T-helper 17 cell (primary cell): Measurements from ENCODE around the gene ATP13A1. TPM values are rescaled to one million over a fixed set of nuclear protein-coding genes. Genes with fewer than 3 reads are reported as not detected.
"Not testable (repeated sequence)": the region's sequence is repeated elsewhere in the genome, so short reads cannot be mapped to it uniquely, and the experiment has no call there.

ENCODE experiments used
- ATAC-seq: fragments of 150-1000 bp; cut with Tn5 transposase; 2 replicates; pipeline ENCODE4 v1.10.0; 2021; ENCODE audit warnings: mild to moderate bottlenecking, moderate library complexity
- DNase-seq, 3 donors: peaks; one replicate each; pipeline versions ENCODE4 v3.0.0 to v3.0.0-alpha.2; 2020 to 2021
- H3K9me3 ChIP-seq: one replicate; pipeline ENCODE4 v1.7.0; 2013; ENCODE audit warnings: low read length, mild to moderate bottlenecking; ENCODE audit not compliant: control insufficient read depth, poor library complexity, severe bottlenecking
- H3K27ac Mint-ChIP-seq: one replicate; pipeline ENCODE4 v1.8.0; 2022; ENCODE audit warnings: mild to moderate bottlenecking, moderate library complexity, mixed read lengths
- H3K27me3 Mint-ChIP-seq: one replicate; pipeline ENCODE4 v1.8.0; 2022; ENCODE audit warnings: mixed read lengths
- H3K36me3 Mint-ChIP-seq: one replicate; pipeline ENCODE4 v1.8.0; 2022; ENCODE audit warnings: low read depth, mixed read lengths
- H3K4me1 Mint-ChIP-seq: one replicate; pipeline ENCODE4 v1.8.0; 2022; ENCODE audit warnings: mild to moderate bottlenecking, mixed read lengths
- H3K4me3 Mint-ChIP-seq: one replicate; pipeline ENCODE4 v1.8.0; 2022; ENCODE audit warnings: mild to moderate bottlenecking, moderate library complexity, mixed read lengths
- total RNA-seq, 4 donors: library from RNA in 2 of 4; stranded (reverse) in 2 of 4; gene quantifications; one replicate each; pipeline ENCODE4 v1.2.3 and lab custom pipeline; 2022 to 2026

Gene ATP13A1
- total RNA-seq (10 to 100 TPM; 91.4 to 98.8 TPM), total RNA-seq (lab: John Stamatoyannopoulos, UW) (63.2 to 79.0 reads per million in 2 donors)

DNA sequence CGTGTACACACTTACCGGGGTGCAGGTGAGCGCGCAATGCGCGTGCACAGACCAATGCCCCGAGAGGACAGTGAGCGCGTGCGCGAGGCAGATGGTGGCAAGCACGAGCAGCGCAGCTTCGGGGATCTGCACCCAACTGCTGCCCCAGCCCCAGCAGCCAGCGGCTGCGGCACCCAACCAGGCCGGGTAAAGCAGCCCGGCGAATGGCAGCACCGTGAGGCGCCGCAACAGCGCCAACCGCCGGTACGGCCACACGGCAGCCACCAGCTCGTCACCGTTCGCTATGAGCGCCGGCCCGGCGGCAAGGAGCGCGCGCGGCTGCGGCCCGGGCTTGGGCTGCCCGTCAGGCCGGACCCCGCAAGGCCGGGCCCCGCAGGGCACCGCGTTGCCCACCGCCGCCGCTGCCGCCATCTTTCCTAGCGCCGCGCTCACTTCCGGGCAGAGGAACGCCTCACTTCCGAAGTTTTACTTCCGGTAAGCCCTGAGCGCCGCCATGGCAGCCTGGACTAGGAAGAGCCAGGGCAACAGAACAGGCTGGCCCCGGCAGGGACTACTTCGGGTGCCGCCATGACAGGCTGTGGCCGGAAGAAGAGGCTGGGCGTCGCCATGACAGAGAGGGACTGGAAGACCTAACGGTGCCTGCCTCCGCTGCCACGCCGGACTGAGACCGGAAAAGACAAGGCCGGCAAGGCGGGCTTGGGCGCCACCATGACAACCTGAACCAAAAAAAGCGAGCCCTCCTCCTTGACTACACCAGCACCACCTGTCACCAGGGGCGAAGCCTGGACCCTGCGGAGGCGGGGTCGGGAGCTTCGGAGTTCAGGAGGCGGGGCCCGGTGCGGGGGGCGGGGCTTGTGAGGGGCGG lies at the start of gene ATP13A1:
TSS of gene ATP13A1 (minus strand) at position 421 of the 865 bp plus-strand sequence. CDS start at position 411, 10 bp downstream.
- H3K9me3 ChIP-seq = no peaks in the 10 kb centered on the region
- Mint-ChIP-seq H3K4me1 (peaks cover 32% of the 10 kb centered on the region), H3K27ac (peak within 1 kb of the TSS; percentile 92), H3K27me3 (no peaks in the 10 kb centered on the region), H3K4me3 (peak within 1 kb of the TSS; percentile 86), H3K36me3 (no peaks in the 10 kb centered on the region)
- ATAC-seq (peak; percentile 83), DNase-seq (peak; percentile 84 to 91 (median 87))

DNA sequence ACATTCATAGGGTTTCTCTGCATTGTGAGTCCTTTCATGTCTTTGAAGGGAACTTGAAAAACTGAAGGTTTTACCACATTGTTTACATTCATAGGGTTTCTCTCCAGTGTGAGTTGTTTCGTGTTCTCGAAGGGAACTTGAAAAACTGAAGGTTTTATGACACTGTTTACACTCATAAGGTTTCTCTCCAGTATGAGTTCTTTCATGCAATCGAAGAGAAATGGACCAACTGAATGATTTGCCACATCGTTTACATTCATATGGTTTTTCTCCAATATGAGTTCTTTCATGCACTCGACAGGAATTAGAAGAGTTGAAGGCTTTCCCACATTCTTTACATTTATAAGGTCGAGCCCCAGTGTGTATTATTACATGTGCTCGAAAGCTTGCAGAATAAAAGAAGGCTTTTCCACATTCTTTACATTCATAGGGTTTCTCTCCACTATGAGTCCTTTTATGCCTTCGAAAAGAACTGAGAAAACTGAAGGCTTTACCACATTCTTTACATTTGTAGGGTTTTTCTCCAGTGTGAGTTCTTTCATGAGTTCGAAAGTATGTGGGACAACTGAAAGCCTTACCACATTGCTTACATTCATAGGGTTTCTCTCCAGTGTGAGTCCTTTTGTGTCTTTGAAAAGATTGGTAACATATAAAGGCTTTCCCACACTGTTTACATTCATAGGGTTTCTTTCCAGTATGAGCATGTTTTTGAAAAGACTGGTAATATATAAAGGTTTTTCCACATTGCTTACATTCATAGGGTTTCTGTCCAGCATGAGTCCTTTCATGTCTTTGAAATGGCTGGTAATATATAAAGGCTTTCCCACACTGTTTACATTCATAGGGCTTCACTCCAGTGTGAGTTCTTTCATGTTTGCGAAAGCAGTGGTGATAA lies 48.7 kb upstream of the ATP13A1 start:
- DNase-seq = no peak
- Mint-ChIP-seq H3K4me1 (no peaks in the 10 kb centered on the region), H3K36me3 (peaks cover 8% of the 10 kb centered on the region), H3K27ac (peak overlapping the region; percentile 30), H3K27me3 (no peaks in the 10 kb centered on the region), H3K4me3 (peak overlapping the region; percentile 22)
- ATAC-seq = no peak
- H3K9me3 ChIP-seq = peaks cover 77% of the 10 kb centered on the region

DNA sequence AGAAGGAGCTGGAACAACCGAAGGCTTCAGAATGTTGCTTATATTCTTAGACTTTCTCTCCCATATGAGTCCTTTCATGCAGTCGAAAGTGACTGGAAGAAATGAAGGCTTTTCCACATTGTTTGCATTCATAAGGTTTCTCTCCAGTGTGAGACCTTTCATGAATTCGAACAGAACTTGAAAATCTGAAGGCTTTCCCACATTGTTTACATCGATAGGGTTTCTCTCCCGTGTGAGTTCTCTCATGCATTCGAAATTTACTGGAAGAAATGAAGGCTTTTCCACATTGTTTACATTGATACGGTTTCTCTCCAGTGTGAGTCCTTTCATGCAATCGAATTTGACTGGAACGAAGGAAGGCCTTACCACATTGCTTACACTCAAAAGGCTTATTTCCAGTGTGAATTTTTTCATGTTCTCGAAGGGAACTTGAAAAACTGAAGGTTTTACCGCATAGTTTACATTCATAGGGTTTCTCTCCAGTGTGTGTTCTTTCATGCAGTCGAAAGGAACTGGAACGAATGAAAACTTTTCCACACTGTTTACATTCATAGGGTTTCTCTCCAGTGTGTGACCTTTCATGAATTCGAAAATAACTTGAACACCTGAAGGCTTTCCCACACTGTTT lies 47.9 kb upstream of the ATP13A1 start:
- no peak for ATAC-seq
- peak overlapping the region; percentile 22 for H3K4me3 Mint-ChIP-seq

DNA sequence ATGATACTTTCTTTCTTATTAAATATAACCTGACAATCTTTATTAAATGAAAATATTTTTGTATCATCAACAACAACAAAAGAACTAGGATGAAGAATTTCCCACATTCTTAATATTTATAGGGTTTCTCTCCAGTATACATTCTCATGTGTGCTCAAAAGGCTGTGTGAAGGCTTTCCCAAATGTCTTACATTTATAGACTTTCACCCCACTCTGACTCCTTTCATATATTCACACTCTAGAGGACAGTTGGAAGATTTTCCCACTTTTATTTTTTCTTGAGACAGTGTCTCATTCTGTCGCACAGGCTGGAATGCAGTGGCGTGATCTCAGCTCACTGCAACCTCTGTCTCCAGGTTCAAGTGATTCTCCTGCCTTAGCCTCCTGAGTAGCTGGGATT lies 47.0 kb upstream of the ATP13A1 start:
- DNase-seq = no peak
- peaks cover 8% of the 10 kb centered on the region for H3K36me3 Mint-ChIP-seq
- H3K4me3 Mint-ChIP-seq = no peak overlapping the region
- H3K4me1 Mint-ChIP-seq = no peaks in the 10 kb centered on the region
- no peak overlapping the region for H3K27ac Mint-ChIP-seq
- ATAC-seq = no peak
- H3K9me3 ChIP-seq = peaks cover 70% of the 10 kb centered on the region
- no peaks in the 10 kb centered on the region for H3K27me3 Mint-ChIP-seq

More for the DNA sequence above, 47.9 kb upstream of the ATP13A1 start:
- no peak for DNase-seq
- Mint-ChIP-seq H3K4me1 (no peaks in the 10 kb centered on the region), H3K27me3 (no peaks in the 10 kb centered on the region), H3K27ac (peak overlapping the region; percentile 30), H3K36me3 (peaks cover 8% of the 10 kb centered on the region)
- H3K9me3 ChIP-seq = peaks cover 77% of the 10 kb centered on the region

DNA sequence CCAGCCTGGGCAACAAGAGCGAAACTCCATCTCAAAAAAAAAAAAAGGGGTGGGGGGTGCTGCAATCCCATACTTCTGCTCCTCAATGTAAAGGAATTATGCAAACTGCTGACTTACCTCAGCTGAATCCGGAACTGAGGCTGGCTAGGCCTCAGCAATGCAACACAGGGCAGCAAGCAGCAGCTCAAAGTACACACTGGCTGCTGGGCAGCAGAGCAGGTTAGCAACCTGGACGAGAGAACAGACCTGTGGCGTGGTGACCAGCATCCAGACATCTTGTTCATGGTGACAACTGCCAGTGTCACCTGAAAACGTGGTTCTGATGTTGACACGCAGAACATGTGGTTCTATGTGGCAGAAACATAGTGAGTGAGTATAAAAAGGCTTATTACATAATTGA lies 41.4 kb upstream of the ATP13A1 start:
- ATAC-seq (no peak), DNase-seq (no peak)
- Mint-ChIP-seq H3K27ac (no peak overlapping the region), H3K27me3 (no peaks in the 10 kb centered on the region), H3K4me3 (no peak overlapping the region), H3K36me3 (peaks cover 2% of the 10 kb centered on the region), H3K4me1 (no peaks in the 10 kb centered on the region)
- peaks cover 24% of the 10 kb centered on the region for H3K9me3 ChIP-seq

DNA sequence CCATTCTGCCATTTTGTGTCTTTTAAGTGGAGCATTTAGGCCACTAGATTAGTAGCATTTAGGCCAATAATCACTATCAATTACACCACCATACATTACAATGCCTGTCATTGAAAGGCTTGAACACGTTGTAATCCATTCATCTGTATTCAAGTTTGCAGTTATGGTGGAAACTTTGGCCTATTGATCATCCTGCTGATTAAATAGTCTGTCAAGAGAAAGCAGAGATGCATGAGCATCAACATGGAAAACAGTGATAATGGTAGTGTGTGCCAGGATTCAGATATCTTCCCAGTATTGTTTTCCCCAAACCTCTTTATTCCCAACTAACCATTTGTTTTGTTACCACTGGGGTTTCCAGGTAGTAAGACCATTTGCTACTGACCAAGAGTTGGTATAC lies 37.0 kb upstream of the ATP13A1 start:
- H3K27me3 Mint-ChIP-seq, H3K4me3 Mint-ChIP-seq, H3K9me3 ChIP-seq, H3K4me1 Mint-ChIP-seq, DNase-seq, ATAC-seq, H3K27ac Mint-ChIP-seq, H3K36me3 Mint-ChIP-seq: not testable (repeated sequence)

DNA sequence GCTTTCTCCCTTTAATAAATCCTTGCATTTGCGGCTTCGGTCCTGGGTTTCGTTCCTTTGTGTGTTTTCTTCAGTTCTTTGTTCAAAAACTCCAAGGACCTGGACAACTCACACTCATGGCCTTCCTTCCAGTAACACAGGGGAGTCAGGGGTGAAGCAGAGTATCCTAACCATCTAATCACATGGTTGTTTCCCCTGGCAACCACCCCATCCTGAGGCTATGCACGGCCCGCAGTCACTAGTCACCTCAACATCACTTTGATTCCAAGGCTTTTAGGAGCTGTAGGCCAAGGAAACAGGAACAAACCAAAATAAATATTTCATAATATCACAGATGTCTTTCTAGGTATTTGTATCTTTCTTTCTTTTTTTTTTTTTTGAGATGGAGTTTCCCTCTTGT lies 34.1 kb upstream of the ATP13A1 start:
- DNase-seq (no peak), ATAC-seq (no peak)
- Mint-ChIP-seq H3K27me3 (no peaks in the 10 kb centered on the region), H3K27ac (no peak overlapping the region), H3K4me1 (no peaks in the 10 kb centered on the region), H3K36me3 (no peaks in the 10 kb centered on the region), H3K4me3 (no peak overlapping the region)
- peaks cover 3% of the 10 kb centered on the region for H3K9me3 ChIP-seq

DNA sequence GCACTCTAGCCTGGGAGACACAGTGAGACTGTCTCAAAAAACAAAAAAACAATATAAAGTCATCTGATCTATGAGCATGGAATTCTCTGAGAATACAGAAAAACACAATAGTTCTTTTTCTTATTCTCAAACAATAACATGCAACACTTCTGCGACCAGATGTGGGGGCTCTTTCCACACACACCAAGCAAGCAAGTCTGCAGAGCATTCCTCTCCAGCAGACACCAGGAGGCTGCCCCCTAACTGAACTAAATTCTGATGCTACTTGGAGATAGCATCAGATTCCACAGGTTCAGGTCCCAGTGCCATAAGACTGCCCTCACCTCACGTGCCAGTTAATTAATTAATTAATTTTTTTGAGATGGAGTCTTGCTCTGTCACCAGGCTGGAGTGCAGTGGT lies 32.9 kb upstream of the ATP13A1 start:
- no peaks in the 10 kb centered on the region for H3K27me3 Mint-ChIP-seq

DNA sequence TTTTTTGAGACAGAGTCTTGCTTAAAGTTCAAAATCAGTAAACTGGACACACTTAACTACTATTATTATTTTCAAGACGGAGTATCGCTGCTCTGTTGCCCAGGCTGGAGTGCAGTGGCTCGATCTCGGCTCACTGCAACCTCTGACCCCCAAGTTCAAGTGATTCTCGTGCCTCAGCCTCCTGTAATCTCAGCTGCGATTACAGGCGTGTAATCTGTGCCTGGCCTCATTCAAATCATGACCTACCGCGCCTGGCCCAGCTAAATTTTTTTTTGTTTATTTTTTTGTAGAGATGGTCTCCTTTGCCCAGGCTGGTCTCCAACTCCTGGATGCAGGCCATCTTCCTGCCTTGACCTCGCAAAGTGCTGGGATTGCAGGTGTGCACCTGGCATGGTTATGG lies 28.2 kb upstream of the ATP13A1 start:
- ATAC-seq = no peak
- Mint-ChIP-seq H3K36me3 (no peaks in the 10 kb centered on the region), H3K27ac (no peak overlapping the region), H3K4me3 (no peak overlapping the region), H3K4me1 (no peaks in the 10 kb centered on the region), H3K27me3 (no peaks in the 10 kb centered on the region)
- no peaks in the 10 kb centered on the region for H3K9me3 ChIP-seq
- no peak for DNase-seq

More for the DNA sequence above, 32.9 kb upstream of the ATP13A1 start:
- ATAC-seq (no peak), DNase-seq (no peak)
- peaks cover 3% of the 10 kb centered on the region for H3K9me3 ChIP-seq
- H3K36me3 Mint-ChIP-seq = no peaks in the 10 kb centered on the region
- no peak overlapping the region for H3K4me3 Mint-ChIP-seq
- no peak overlapping the region for H3K27ac Mint-ChIP-seq
- H3K4me1 Mint-ChIP-seq = no peaks in the 10 kb centered on the region

DNA sequence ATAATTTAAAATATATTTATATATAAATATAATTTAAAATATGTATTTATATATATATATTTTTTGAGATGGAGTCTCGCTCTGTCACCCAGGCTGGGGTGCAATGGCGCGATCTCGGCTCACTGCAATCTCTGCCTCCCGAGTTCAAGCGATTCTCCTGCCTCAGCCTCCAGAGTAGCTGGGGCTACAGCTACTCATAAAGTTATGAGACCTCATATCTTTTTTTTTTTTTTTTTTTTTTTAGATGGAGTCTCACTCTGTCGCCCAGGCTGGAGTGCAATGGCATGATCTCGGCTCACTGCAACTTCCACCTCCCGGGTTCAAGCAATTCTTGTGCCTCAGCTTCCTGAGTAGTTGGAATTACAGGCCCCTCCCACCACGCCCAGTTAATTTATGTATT lies 25.5 kb upstream of the ATP13A1 start:
- H3K9me3 ChIP-seq = not testable (repeated sequence)

DNA sequence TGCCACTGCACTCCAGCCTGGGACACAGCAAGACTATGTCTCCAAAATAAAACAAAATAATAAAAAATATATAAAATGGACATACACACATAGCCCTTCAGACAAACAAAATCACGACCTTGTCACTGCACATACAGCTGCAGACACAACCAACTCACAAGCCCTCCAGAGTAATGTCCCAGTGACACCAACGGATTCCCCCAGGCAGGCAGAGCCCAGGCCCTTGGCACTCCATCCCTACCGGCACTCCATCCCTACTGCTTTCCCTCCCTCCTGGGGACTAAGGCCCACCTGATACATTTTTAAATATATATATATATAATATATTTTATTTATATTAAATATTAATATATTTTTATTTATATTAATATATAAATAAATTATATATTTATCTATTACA lies 23.6 kb upstream of the ATP13A1 start:
- no peaks in the 10 kb centered on the region for H3K9me3 ChIP-seq
- ATAC-seq (no peak), DNase-seq (no peak)
- Mint-ChIP-seq H3K4me3 (no peak overlapping the region), H3K27me3 (no peaks in the 10 kb centered on the region), H3K36me3 (peaks cover 2% of the 10 kb centered on the region), H3K27ac (no peak overlapping the region), H3K4me1 (no peaks in the 10 kb centered on the region)

More for the DNA sequence above, 25.5 kb upstream of the ATP13A1 start:
- ATAC-seq, DNase-seq, H3K27ac Mint-ChIP-seq, H3K36me3 Mint-ChIP-seq, H3K4me3 Mint-ChIP-seq, H3K4me1 Mint-ChIP-seq, H3K27me3 Mint-ChIP-seq: not testable (repeated sequence)

DNA sequence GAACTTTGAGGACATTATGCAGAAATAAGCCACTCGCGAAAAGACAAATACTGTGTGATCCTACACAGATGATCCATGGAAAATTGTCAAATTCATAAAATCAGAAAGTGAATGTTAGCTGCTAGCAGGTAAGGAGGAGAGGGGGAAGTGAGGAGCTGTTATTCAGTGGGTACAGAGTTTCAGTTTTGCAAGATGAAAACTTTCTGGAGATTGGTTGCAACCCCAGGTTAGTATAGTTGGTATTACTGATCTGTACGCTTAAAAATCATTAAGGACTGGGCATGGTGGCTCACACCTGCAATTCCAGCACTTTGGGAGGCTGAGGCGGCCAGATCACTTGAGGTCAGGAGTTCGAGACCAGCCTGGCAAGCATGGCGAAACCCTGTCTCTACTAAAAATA lies 23.1 kb upstream of the ATP13A1 start:
- Mint-ChIP-seq H3K4me1 (no peaks in the 10 kb centered on the region), H3K36me3 (peaks cover 2% of the 10 kb centered on the region), H3K27me3 (no peaks in the 10 kb centered on the region), H3K4me3 (no peak overlapping the region), H3K27ac (no peak overlapping the region)
- H3K9me3 ChIP-seq = no peaks in the 10 kb centered on the region
- DNase-seq = no peak
- ATAC-seq = no peak

DNA sequence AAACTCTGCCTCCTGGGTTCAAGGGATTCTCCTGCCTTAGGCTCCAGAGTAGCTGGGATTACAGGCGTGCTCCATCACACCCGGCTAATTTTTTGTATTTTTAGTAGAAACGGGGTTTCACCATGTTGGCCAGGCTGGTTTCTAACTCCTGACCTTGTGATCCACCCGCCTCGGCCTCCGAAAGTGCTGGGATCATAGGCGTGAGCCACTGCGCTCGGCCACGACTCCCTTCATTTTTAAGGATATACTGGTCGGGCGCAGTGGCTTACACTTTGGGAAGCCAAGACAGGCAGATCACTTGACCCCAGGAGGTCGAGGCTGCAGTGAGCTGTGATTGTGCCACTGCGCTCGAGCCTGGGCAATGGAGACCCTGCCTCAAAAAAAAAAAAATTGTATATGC lies 22.6 kb upstream of the ATP13A1 start:
- not testable (repeated sequence) for H3K4me3 Mint-ChIP-seq, H3K27ac Mint-ChIP-seq, DNase-seq, H3K4me1 Mint-ChIP-seq, H3K9me3 ChIP-seq, H3K27me3 Mint-ChIP-seq, ATAC-seq, H3K36me3 Mint-ChIP-seq
